Tibial nerve (tissue), 4 donors: ENCODE results near the gene RBMS3. TPM values are rescaled to one million over a fixed set of nuclear protein-coding genes. Genes with fewer than 3 reads are reported as not detected.

ENCODE experiments used
- DNase-seq, 2 donors: peaks; one replicate each; pipeline ENCODE4 v3.0.0-alpha.2; 2019; ENCODE audit warnings: low spot score in 2 of 2
- H3K27ac ChIP-seq, 4 donors: fragments of 200-600 bp; sonication (generic) in 3 of 4; one replicate each; pipeline ENCODE4 v1.5.1; 2017 to 2019; ENCODE audit warnings: mild to moderate bottlenecking in 1 of 4
- H3K27me3 ChIP-seq, 2 donors: fragments of 200-600 bp; sonication (generic) in 1 of 2; one replicate each; pipeline versions ENCODE4 v1.5.1 to v1.6.0; 2017 to 2019
- H3K36me3 ChIP-seq, 3 donors: fragments of 200-600 bp; sonication (generic); one replicate each; pipeline ENCODE4 v1.5.1; 2018 to 2019
- H3K4me1 ChIP-seq, 4 donors: fragments of 200-600 bp; sonication (generic) in 3 of 4; one replicate each; pipeline ENCODE4 v1.5.1; 2017 to 2019
- H3K4me3 ChIP-seq, 4 donors: fragments of 200-600 bp; sonication (generic) in 3 of 4; one replicate each; pipeline ENCODE4 v1.5.1; 2017 to 2019; ENCODE audit warnings: mild to moderate bottlenecking in 1 of 4, moderate library complexity in 1 of 4
- H3K9me3 ChIP-seq, 4 donors: fragments of 200-600 bp; sonication (generic) in 3 of 4; one replicate each; pipeline ENCODE4 v1.5.1; 2017 to 2019
- EP300 ChIP-seq, 2 donors: sonication (generic); formaldehyde crosslinking; IDR thresholded peaks; one replicate each; pipeline ENCODE4 v1.6.1; 2017; ENCODE audit warnings: antibody characterized with exemption in 2 of 2, mild to moderate bottlenecking in 1 of 2
- POLR2A ChIP-seq, 2 donors: fragments of 450-650 bp; IDR thresholded peaks; one replicate each; pipeline ENCODE4 v1.6.1; 2017; ENCODE audit warnings: antibody characterized with exemption in 2 of 2, mild to moderate bottlenecking in 2 of 2, moderate library complexity in 2 of 2
- WGBS, 2 donors: methylation state at CpG; one replicate each; pipeline ENCODE4 v1.1.5; 2018; 5-methylcytosine and 5-hydroxymethylcytosine counted together
- total RNA-seq, 4 donors: library from RNA; depleted of rRNA; stranded (reverse); fragments of >200 nt; gene quantifications; one replicate each; pipeline ENCODE4 v1.1.0, GENCODE V29; 2016
- TF ChIP-seq, protein P1 (sequence below), 5 experiments: fragments of 200-600 bp in 3 of 5; fragments of 450-650 bp in 2 of 5; sonication (generic) in 3 of 5; IDR thresholded peaks; one replicate each; pipeline ENCODE4 v1.5.1; 2016 to 2019; ENCODE audit warnings: antibody characterized with exemption in 5 of 5, mild to moderate bottlenecking in 3 of 5, moderate library complexity in 2 of 5

RBMS3 gene
- total RNA-seq, 4 donors from 2014 or later: 157 to 175 (median 161) TPM

DNA sequence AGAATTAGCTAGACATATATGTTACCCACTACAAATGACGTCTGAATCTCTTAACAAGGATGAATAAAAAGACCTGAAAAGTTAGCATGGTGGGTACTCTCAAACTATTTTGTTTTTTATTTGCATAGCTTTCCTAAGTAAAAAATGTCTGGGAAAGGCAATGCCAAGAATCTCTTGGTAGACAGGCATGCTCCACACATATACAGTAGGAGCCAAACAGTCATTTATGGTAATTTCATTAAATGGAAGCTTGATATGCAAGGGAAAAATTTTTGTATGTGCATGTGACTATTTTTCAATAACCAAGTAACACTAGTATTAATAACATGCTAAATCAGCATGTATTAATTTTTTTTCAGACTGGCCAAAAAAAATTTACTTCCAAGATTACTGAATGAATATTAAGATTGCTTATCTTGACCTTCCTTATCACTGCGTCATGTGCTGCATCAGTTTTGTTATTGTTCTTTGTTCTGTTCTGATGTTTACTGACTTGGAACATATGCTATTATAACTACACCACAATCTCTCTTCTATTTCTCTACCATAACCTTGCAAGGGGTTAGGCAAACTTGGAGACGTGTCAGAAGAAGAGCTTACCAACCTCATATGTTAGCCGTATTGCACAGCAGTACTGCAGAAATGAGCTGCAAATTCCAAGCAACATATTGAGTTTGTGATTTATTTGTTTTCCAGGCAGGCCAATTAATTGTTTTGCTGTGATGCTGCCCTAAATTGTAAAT is 255.3 kb downstream of the RBMS3 start:
- peaks cover 0 to 59% (median 6%) of the 10 kb centered on the region in 4 donors for H3K4me1 ChIP-seq
- TF ChIP-seq EP300 (IDR thresholded peaks at IDR 0.05) (no peak), POLR2A (IDR thresholded peaks at IDR 0.05) (no peak)
- TF ChIP-seq, protein P1, sequence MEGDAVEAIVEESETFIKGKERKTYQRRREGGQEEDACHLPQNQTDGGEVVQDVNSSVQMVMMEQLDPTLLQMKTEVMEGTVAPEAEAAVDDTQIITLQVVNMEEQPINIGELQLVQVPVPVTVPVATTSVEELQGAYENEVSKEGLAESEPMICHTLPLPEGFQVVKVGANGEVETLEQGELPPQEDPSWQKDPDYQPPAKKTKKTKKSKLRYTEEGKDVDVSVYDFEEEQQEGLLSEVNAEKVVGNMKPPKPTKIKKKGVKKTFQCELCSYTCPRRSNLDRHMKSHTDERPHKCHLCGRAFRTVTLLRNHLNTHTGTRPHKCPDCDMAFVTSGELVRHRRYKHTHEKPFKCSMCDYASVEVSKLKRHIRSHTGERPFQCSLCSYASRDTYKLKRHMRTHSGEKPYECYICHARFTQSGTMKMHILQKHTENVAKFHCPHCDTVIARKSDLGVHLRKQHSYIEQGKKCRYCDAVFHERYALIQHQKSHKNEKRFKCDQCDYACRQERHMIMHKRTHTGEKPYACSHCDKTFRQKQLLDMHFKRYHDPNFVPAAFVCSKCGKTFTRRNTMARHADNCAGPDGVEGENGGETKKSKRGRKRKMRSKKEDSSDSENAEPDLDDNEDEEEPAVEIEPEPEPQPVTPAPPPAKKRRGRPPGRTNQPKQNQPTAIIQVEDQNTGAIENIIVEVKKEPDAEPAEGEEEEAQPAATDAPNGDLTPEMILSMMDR (IDR thresholded peaks at IDR 0.05): no peak
- 45 to 64% methylated on average over 4 of the region's 4 CpGs for WGBS, 2 donors
- no peak overlapping the region for H3K4me3 ChIP-seq
- no peaks in the 10 kb centered on the region for H3K9me3 ChIP-seq
- H3K27me3 ChIP-seq: no peaks in the 10 kb centered on the region
- DNase-seq: no peak
- H3K27ac ChIP-seq: no peak overlapping the region
- H3K36me3 ChIP-seq: no peaks in the 10 kb centered on the region

DNA sequence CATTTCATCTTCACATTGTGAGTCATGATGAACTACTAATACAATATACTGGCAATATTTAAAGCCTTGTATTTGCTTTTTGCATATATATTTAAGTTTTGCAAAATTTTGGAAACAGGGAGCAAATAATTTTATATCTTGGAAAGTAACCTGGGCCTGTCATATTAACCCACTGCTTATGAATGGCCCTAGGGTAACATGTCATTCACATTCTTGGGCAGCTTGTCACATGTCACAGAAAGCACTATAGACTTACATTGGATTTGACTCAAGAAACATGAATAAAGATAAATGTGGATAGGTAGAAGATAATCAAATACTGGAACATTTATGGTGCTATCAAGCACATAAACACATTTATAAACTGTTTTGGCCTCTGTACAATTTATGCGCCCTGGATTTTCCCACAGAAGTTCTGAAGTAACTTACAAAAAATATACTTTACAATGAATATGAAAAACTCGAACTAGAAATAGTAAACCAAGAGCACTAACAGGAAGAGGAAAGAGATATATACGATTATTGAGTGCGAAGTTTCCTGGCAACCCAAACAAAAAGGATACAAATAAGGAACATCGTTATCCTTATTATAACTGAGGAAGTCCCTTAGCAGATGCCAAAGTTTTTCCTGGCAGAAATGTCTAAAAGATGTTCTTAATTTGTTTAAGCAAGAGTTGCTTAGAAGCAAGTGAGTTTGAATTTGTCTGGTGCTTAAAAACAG is 257.2 kb downstream of the RBMS3 start:
- H3K27ac ChIP-seq: peak overlapping the region in 1 of 4 donors; percentile 34
- WGBS, 2 donors: 39 to 50% methylated on average over 5 of the region's 5 CpGs
- H3K4me3 ChIP-seq: no peak overlapping the region
- H3K27me3 ChIP-seq: no peaks in the 10 kb centered on the region
- TF ChIP-seq, protein P1 (IDR thresholded peaks at IDR 0.05): no peak
- H3K36me3 ChIP-seq: no peaks in the 10 kb centered on the region
- H3K9me3 ChIP-seq: no peaks in the 10 kb centered on the region
- DNase-seq: no peak
- peaks cover 0 to 45% (median 0%) of the 10 kb centered on the region in 4 donors for H3K4me1 ChIP-seq

DNA sequence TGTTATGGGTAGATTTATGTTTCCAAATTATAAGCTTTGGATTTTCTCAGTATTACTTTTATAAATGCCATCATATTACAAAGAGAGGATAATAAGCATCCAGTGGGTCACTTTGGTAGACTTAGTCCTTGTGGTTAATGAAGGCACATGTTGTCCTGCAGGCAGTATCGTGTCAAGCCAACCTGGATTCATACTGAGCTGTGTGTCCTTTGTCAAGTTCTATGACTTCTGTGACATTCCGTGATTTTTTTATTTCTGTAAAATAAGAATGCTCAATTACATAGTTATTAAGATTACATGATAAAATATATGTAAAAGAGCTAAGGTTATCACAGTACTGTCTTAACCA is 257.7 kb downstream of the RBMS3 start:
- Histone ChIP-seq H3K27me3 (no peaks in the 10 kb centered on the region), H3K36me3 (no peaks in the 10 kb centered on the region)

DNA sequence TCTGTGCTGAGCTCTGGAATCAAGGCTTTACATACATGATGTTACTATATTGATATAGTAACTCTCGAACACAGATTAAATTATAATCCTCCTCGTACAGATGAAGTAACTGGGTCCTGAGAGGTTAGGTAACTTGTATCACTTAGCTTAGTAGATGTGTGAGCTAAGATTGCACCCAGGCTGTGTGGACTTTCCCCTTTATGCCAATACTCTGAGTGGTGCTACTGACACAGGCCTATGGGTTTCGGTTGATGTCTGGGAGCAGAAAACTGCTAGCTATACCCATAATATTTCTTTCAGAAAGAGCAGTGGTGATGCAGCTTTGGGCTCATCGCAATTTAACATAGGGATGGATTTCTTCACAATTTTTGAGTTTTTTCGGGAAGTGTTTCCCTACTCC is 259.7 kb downstream of the RBMS3 start:
- Histone ChIP-seq H3K4me1 (peaks cover 0 to 64% (median 0%) of the 10 kb centered on the region in 4 donors), H3K9me3 (no peaks in the 10 kb centered on the region), H3K27me3 (no peaks in the 10 kb centered on the region), H3K36me3 (no peaks in the 10 kb centered on the region), H3K4me3 (no peak overlapping the region), H3K27ac (no peak overlapping the region)
- DNase-seq: no peak
- 89 to 90% methylated on average over 5 of the region's 5 CpGs for WGBS, 2 donors
- TF ChIP-seq EP300 (IDR thresholded peaks at IDR 0.05) (no peak), POLR2A (IDR thresholded peaks at IDR 0.05) (no peak)
- TF ChIP-seq, protein P1 (IDR thresholded peaks at IDR 0.05): no peak

More for the DNA sequence above, 257.7 kb downstream of the RBMS3 start:
- DNase-seq: no peak
- peaks cover 0 to 48% (median 0%) of the 10 kb centered on the region in 4 donors for H3K4me1 ChIP-seq
- WGBS, 2 donors: 68 to 71% methylated on average over 2 of the region's 2 CpGs
- no peak overlapping the region for H3K4me3 ChIP-seq
- H3K9me3 ChIP-seq: no peaks in the 10 kb centered on the region
- no peak overlapping the region for H3K27ac ChIP-seq
- TF ChIP-seq, protein P1 (IDR thresholded peaks at IDR 0.05): no peak
- TF ChIP-seq EP300 (IDR thresholded peaks at IDR 0.05) (no peak), POLR2A (IDR thresholded peaks at IDR 0.05) (no peak)

DNA sequence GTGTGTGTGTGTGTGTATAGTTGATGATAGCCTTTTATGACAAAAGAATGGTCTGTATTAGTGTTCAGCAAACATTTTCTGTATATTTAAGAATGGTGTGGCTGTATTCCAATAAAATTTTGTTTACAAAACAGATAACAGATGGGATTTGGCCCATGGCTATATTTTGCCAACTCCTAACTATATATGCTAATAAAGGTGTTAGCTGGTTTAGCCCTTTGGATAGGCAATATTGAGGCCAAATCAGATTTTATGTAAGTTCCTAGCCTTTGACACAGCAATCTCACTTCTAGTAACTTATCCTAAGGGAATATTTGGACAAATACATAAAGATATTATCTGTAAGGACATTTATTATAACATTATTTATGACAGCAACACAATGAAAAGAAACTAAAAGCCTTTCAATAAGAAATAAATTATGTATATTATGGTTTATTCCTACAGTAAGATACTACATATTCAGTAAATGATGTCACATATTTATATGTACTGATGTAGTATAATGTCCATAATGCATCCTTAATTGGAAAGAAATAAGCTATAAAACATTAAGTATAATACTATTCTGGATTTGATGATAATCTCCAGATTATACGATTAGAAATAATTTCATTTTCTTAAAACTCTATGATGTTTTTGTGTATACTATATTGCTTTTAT is 264.0 kb downstream of the RBMS3 start:
- H3K4me1 ChIP-seq: peaks cover 0 to 26% (median 0%) of the 10 kb centered on the region in 4 donors
- H3K27me3 ChIP-seq: no peaks in the 10 kb centered on the region
- 81 to 84% methylated on average over 1 of the region's 1 CpG for WGBS, 2 donors
- no peaks in the 10 kb centered on the region for H3K9me3 ChIP-seq
- no peak overlapping the region for H3K27ac ChIP-seq
- no peak overlapping the region for H3K4me3 ChIP-seq
- TF ChIP-seq EP300 (IDR thresholded peaks at IDR 0.05): no peak
- no peak for TF ChIP-seq POLR2A (IDR thresholded peaks at IDR 0.05)
- TF ChIP-seq, protein P1 (IDR thresholded peaks at IDR 0.05): no peak
- no peaks in the 10 kb centered on the region for H3K36me3 ChIP-seq
- DNase-seq: no peak
